Activated CD8-positive, alpha-beta memory T cell treated with anti-CD3 and anti-CD28 coated beads, Interleukin-2, amount 50 U/mL, for 1 hour (primary cell): ENCODE data around the gene GJB3.

Source experiments
- DNase-seq: peaks from one replicate; pipeline ENCODE4 v3.0.0-alpha.2; 2020; ENCODE audit errors: extremely low read depth

Gene GJB3

DNA sequence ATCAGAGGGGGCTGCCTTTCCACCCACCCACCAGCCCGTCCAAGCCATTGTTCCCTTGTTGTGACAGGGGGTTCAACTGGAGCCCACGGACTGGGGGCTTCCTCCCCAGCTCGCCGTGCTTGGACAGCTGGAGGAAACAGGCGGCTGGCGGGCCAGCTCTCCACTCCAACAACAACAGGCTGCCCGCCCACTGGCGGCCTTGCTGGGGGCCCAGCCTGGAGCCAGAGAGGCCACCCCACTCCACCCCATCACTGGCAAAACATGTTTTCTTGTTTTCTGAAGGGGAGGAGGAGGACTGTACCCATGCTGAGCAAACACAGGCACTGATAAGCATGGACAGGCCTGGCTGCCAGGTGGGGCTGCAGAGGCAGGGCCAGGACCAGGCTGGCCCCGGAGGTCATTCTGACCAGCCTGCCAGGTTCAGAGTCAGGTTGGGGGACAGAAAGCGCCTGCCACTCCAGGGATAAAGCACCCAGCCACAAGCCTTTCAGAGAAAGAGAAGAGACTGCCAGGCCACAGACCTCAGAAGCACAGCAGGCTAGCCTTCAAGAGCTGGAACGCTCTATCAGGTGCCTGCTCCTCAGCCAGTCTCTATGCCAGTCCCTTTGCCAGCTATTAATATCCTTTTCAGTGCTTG is 44.6 kb downstream of the GJB3 start:
- no peak for DNase-seq

GRCh38 chr1:34827341-34827941 is 46.4 kb downstream of the GJB3 start:
- no peak for DNase-seq

DNA sequence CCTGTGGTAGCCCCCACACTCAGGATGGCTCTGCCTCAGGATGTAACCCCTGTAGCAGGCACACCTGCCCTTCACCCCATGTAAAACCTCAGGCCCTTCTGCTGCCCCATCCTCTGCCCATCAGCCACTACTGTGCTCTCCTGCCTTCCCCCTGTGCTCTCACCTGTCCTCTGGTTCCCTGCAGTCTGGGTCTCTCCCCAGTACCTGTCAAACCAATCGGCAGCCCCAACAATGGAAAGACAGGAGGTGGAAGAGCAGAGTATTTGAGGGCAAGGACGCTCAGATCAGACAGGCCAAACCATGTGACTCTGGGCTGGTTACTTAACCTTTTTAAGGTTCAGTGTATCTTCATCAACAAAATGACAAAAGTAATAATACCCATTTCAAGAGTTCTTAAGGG is 47.6 kb downstream of the GJB3 start:
- DNase-seq, result no peak

DNA sequence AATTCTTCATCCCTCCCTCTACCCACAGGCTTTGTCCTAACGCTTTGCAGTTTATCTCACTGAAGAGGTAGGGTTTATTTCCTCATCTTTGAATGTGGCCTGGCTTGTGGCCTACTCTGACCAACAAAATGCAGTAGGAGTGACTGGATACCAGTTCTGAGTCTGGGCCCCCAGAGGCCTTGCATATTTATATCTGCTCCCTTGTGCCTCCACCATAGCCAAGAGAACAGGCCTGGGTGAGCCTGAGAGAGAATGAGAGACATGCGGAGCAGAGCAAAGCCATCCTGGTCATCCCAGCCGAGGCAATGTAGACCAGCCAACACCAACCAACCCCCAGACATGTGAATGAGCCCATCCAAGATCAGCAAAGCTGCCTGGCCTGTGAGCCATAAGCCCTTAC is 48.2 kb downstream of the GJB3 start:
- DNase-seq, result no peak

DNA sequence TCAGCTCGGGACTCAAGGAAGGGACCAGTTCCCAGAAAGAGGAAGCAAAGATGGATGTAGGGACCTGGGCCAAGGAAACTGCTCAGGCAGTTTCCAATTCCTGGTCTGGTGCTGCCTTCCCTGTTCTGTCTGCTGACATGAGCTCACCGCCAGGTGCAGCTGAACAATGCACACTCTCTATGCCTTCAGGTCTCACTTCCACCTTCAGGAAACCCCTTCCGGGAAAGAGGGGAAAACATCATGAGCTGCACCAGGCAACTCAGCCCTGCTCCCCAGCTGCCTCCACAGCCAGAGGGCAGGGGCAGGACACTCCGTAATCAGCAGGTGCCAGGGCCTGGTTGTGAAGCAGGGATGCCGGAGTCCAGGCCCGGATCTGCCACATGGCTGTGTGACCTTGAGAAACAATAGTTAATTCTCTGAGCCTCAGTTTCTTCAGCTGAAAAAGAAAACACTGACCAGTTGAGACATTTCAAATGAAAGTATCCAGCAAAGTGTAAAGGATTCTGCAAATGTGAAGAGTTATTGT is 50.8 kb downstream of the GJB3 start:
- no peak for DNase-seq

- no peak for DNase-seq
Measured at GRCh38 chr1:34833711-34834110, 52.7 kb downstream of the GJB3 start.
